GM21723 (cell line): Measurements from ENCODE around the gene ABHD17C.
"Not testable (repeated sequence)": the region's sequence is repeated elsewhere in the genome, so short reads cannot be mapped to it uniquely, and the experiment has no call there.

Source experiments
- ATAC-seq: cut with Tn5 transposase; IDR thresholded peaks from one replicate; pipeline ENCODE4 v1.9.1; 2021; ENCODE audit warnings: mild to moderate bottlenecking, moderate library complexity; ENCODE audit not compliant: unreplicated experiment

Gene ABHD17C

GRCh38 chr15:80695099-80695910 lies at the start of gene ABHD17C:
ABHD17C (plus strand) TSS chr15:80695310; CDS start chr15:80695430, 120 bp downstream.
- peak; percentile 74 for ATAC-seq

- no peak for ATAC-seq
Observed at GRCh38 chr15:80645494-80646065, 49.5 kb upstream of the ABHD17C start.

- ATAC-seq, result not testable (repeated sequence)
Observed at GRCh38 chr15:80647424-80647823, 47.7 kb upstream of the ABHD17C start.

- no peak for ATAC-seq
Observed at GRCh38 chr15:80654299-80654698, 40.8 kb upstream of the ABHD17C start.

- ATAC-seq, result no peak
Observed at GRCh38 chr15:80659375-80659774, 35.7 kb upstream of the ABHD17C start.

- ATAC-seq, result no peak
Observed at GRCh38 chr15:80660119-80660518, 35.0 kb upstream of the ABHD17C start.

- ATAC-seq, result no peak
Observed at GRCh38 chr15:80662129-80662528, 33.0 kb upstream of the ABHD17C start.

- ATAC-seq, result no peak
Observed at GRCh38 chr15:80662757-80663553, 32.2 kb upstream of the ABHD17C start.

- no peak for ATAC-seq
Observed at GRCh38 chr15:80665151-80665550, 30.0 kb upstream of the ABHD17C start.

- ATAC-seq, result no peak
Observed at GRCh38 chr15:80667936-80668335, 27.2 kb upstream of the ABHD17C start.

GRCh38 chr15:80668546-80669236 lies 26.4 kb upstream of the ABHD17C start:
- ATAC-seq, result no peak

- ATAC-seq, result no peak
Observed at GRCh38 chr15:80669663-80670273, 25.3 kb upstream of the ABHD17C start.

GRCh38 chr15:80673561-80674244 lies 21.4 kb upstream of the ABHD17C start:
- no peak for ATAC-seq

- ATAC-seq, result no peak
Observed at GRCh38 chr15:80674245-80674614, 20.9 kb upstream of the ABHD17C start.

GRCh38 chr15:80677041-80677440 lies 18.1 kb upstream of the ABHD17C start:
- no peak for ATAC-seq

GRCh38 chr15:80679167-80679803 lies 15.8 kb upstream of the ABHD17C start:
- ATAC-seq, result no peak

GRCh38 chr15:80679804-80680175 lies 15.3 kb upstream of the ABHD17C start:
- no peak for ATAC-seq

- ATAC-seq, result no peak
Observed at GRCh38 chr15:80682201-80682600, 12.9 kb upstream of the ABHD17C start.

GRCh38 chr15:80684697-80685096 lies 10.4 kb upstream of the ABHD17C start:
- no peak for ATAC-seq

GRCh38 chr15:80685628-80686027 lies 9.5 kb upstream of the ABHD17C start:
- ATAC-seq, result no peak
